ENCODE data around the gene LRP2BP. TPM values are rescaled to one million over a fixed set of nuclear protein-coding genes. Genes with fewer than 3 reads are reported as not detected.

The LRP2BP gene
- total RNA-seq, 1 experiment from 2014 or later = 0.33 TPM

- TF ChIP-seq ZSCAN18 (CRISPR knock-in tag; IDR thresholded peaks at IDR 0.05) (no peak), ZBTB21 (CRISPR knock-in tag; IDR thresholded peaks at IDR 0.05; ENCODE audit: borderline replicate concordance) (no peak), SP1 (CRISPR knock-in tag; conservative IDR thresholded peaks at IDR 0.05) (no peak), NR3C1 (CRISPR knock-in tag; conservative IDR thresholded peaks at IDR 0.05; ENCODE audit: low read depth) (no peak), GTF2I (CRISPR knock-in tag; conservative IDR thresholded peaks at IDR 0.05) (no peak), ZNF263 (CRISPR knock-in tag; IDR thresholded peaks at IDR 0.05; ENCODE audit: low read depth) (no peak), ATF2 (CRISPR knock-in tag; IDR thresholded peaks at IDR 0.05; ENCODE audit: borderline replicate concordance, low read depth) (no peak), IRF1 (CRISPR knock-in tag; IDR thresholded peaks at IDR 0.05) (no peak), ZNF219 (CRISPR knock-in tag; IDR thresholded peaks at IDR 0.05; ENCODE audit: borderline replicate concordance) (no peak), NFE2L1 (CRISPR knock-in tag; IDR thresholded peaks at IDR 0.05) (no peak), ERG (CRISPR knock-in tag; IDR thresholded peaks at IDR 0.05) (no peak), MLX (CRISPR knock-in tag; IDR thresholded peaks at IDR 0.05) (no peak), CDX4 (CRISPR knock-in tag; IDR thresholded peaks at IDR 0.05; ENCODE audit: borderline replicate concordance) (no peak), MXD4 (CRISPR knock-in tag; IDR thresholded peaks at IDR 0.05; ENCODE audit: borderline replicate concordance) (no peak), SOX15 (CRISPR knock-in tag; IDR thresholded peaks at IDR 0.05) (no peak)
Observed at GRCh38 chr4:185437809-185438208, 42.1 kb upstream of the LRP2BP start (continued).

- CTCF ChIA-PET = no interaction called here
Observed at GRCh38 chr4:185435466-185435865, 39.7 kb upstream of the LRP2BP start.

GRCh38 chr4:185429660-185430059 is 33.9 kb upstream of the LRP2BP start:
- Mint-ChIP-seq H3K4me1 (peaks cover 9% of the 10 kb centered on the region), H3K27me3 (ENCODE audit: low read depth) (no peaks in the 10 kb centered on the region), H3K9me3 (no peaks in the 10 kb centered on the region), H3K4me3 (no peak overlapping the region), H3K36me3 (no peaks in the 10 kb centered on the region), H3K27ac (no peak overlapping the region)
- TF ChIP-seq USF1 (CRISPR knock-in tag; IDR thresholded peaks at IDR 0.05) = no peak
- TF ChIP-seq ZNF121 (CRISPR knock-in tag; IDR thresholded peaks at IDR 0.05) = peak; percentile 67; the same call in 1 of the 2 replicates
- no peak for TF ChIP-seq E2F1 (CRISPR knock-in tag; IDR thresholded peaks at IDR 0.05)
- ATAC-seq (no peak), DNase-seq (ENCODE audit: low spot score) (no peak)
- ChIA-PET POLR2A (no interaction called here), CTCF (interaction anchor here (0.6 to 1.0 kb wide), 2 partner anchors 27 to 209 kb away, joined by 3 read pairs; no protein-coding TSS in a partner anchor)

More at GRCh38 chr4:185435466-185435865, 39.7 kb upstream of the LRP2BP start:
- Mint-ChIP-seq H3K4me3 (no peak overlapping the region), H3K36me3 (no peaks in the 10 kb centered on the region), H3K27me3 (ENCODE audit: low read depth) (no peaks in the 10 kb centered on the region), H3K27ac (no peak overlapping the region), H3K9me3 (no peaks in the 10 kb centered on the region), H3K4me1 (no peaks in the 10 kb centered on the region)
- DNase-seq (ENCODE audit: low spot score) (no peak), ATAC-seq (no peak)
- no peak for TF ChIP-seq ZNF263 (CRISPR knock-in tag; IDR thresholded peaks at IDR 0.05; ENCODE audit: low read depth)
- POLR2A ChIA-PET = no interaction called here

All from WTC11 (cell line).